Esophagus mucosa (tissue), 1 donor: ENCODE measurements around the gene GALNTL6. TPM values are rescaled to one million over a fixed set of nuclear protein-coding genes. Genes with fewer than 3 reads are reported as not detected.

ENCODE experiments used
- ATAC-seq: fragments of 200-7000 bp; cut with Tn5 transposase; one replicate; pipeline ENCODE4 v1.9.1; 2020
- total RNA-seq: library from RNA; stranded (reverse); gene quantifications from one replicate; pipeline ENCODE4 v1.2.4, GENCODE V29; 2023
- donor health status: DM: yes; HTN: yes; CAD: no.

The GALNTL6 gene
- total RNA-seq, 1 donor from 2014 or later, result not detected

GRCh38 chr4:172596206-172596605 is 783.0 kb downstream of the GALNTL6 start:
- ATAC-seq, result no peak

DNA sequence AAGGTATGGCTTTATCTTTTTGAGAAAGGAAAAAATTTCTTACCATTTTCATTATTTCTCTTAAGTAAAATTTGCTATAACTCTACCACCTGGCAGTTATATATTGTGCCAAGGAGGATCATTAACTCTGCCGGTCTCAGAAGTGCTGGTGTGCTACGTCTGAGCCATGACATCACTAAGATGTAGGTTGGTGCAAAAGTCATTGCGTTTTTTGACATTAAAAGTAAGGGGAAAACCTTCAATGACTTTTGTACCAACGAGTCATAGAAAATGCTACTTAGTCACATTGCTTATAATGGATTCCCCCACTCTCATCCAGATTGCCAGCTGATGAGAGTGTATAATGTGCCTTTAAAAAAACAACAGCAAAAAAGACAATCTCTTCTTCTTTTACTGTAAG is 786.4 kb downstream of the GALNTL6 start:
- no peak for ATAC-seq

GRCh38 chr4:172601195-172601594 is 788.0 kb downstream of the GALNTL6 start:
- no peak for ATAC-seq

GRCh38 chr4:172619218-172619617 is 806.0 kb downstream of the GALNTL6 start:
- no peak for ATAC-seq

DNA sequence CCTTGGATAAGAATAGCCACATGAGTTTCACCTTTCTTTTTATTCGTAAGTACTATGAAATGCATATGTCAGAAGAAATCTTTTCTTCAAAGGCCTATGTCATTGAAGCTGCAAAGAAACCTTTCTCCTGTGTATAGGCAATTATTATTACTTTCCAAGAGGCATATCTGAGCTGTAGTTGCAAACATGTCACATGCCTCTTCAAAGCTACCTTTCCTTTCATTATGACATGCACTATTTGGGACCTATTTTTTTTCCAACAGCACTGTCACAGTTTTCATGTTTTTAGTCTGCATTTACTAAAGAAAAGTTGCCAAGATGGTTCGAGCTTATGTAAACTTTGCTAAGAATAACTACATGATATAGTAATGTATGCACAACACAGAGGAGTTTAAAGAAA is 806.6 kb downstream of the GALNTL6 start:
- ATAC-seq, result no peak

- ATAC-seq, result no peak
These were observed 815.1 kb downstream of the GALNTL6 start for GRCh38 chr4:172628263-172628662.

- no peak for ATAC-seq
These were observed 817.1 kb downstream of the GALNTL6 start for GRCh38 chr4:172630280-172630679.

DNA sequence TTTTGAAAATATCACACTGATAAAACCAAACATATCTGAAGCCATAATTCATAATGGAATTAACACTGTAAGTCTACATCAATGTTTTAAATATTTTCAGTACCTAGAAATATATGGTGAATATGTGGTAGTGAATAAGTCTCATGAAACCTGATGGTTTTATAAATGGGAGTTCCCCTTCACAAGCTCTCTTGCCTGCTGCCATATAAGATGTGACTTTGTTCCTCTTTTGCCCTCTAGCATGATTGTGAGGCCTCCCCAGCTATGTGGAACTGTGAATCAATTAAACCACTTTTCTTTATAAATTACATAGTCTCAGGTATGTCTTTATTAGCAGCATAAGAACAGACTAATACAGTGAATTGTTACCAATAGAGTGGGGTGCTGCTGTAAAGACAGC is 818.6 kb downstream of the GALNTL6 start:
- no peak for ATAC-seq

DNA sequence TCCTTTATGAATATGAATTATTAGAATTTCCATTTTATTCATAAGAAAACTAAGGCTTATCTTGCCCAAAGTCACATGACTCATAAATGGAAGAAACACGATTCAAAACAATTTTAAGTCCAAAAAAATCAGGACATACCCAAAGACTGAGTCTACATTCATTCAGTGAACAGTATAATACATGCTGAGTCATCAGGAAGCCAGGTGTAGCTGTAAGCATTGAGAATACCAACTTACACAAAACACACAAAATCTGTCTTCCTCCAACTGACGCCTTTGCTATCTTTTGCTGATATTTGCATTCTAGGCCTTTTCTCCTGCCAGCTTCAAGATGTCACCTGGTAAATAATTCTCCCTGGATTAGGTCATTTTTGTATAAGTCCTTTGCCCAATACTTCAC is 835.3 kb downstream of the GALNTL6 start:
- no peak for ATAC-seq

- ATAC-seq, result no peak
These were observed 835.9 kb downstream of the GALNTL6 start for GRCh38 chr4:172649143-172649542.

GRCh38 chr4:172650758-172651530 is 837.7 kb downstream of the GALNTL6 start:
- ATAC-seq, result no peak

GRCh38 chr4:172651961-172652360 is 838.8 kb downstream of the GALNTL6 start:
- no peak for ATAC-seq

DNA sequence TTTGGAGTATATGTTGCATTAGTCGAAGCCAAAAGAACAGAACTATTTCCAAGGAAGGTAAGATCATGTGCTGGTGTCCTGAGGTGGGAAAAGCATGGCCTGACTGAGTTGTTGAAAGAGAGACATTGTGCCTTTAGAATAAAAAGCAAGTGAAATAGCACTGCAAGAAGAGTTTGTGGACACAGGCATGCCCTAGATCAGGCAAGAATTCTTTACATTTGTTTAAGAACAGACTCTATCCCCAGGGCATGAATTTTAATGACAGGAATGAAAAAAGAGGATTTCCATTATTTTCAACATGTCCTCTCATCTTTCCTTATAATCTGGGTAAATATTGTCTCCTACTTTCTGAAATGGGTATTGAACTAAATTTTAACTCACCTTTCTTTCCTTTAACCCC is 839.2 kb downstream of the GALNTL6 start:
- ATAC-seq, result no peak

- no peak for ATAC-seq
These were observed 840.5 kb downstream of the GALNTL6 start for GRCh38 chr4:172653676-172654075.

DNA sequence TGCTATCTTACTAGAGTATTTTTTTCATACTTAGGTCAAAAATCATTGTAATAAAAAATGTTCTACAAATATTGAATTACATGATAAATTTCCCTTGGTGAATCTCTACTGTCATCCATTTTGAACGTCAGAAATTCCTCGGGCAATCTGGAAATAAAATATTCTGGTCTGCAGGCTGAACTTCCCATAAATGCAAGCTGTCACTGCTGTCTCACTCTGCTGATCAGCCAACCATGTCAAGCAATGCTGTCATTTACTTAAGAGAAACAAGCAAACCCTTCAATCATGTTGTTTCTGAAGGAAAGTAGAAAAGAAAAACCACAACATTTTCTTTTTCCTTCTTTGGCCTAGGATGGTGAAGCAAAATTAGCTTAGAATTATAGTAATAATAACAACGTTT is 841.3 kb downstream of the GALNTL6 start:
- ATAC-seq, result no peak

DNA sequence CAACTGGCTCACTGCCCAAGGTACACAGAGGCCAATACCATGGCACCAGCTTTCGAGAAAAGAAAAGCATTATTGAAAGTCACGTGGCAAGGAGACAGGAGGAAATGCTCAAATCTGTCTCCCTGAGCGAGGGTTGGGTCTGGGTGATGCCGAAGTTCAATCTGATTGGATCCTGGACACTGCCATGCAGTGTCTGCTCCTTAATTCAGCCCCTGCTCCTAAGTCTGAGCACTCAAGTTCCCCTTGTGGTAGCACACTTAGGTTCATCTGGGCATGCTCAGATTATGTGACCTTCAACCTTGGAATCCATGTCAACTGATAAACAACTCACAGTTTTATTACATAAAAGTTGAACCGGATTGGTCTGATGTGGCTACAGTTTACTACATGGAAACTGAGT is 842.9 kb downstream of the GALNTL6 start:
- ATAC-seq, result no peak

- no peak for ATAC-seq
These were observed 843.9 kb downstream of the GALNTL6 start for GRCh38 chr4:172657081-172657480.

GRCh38 chr4:172660251-172660650 is 847.0 kb downstream of the GALNTL6 start:
- ATAC-seq, result no peak

DNA sequence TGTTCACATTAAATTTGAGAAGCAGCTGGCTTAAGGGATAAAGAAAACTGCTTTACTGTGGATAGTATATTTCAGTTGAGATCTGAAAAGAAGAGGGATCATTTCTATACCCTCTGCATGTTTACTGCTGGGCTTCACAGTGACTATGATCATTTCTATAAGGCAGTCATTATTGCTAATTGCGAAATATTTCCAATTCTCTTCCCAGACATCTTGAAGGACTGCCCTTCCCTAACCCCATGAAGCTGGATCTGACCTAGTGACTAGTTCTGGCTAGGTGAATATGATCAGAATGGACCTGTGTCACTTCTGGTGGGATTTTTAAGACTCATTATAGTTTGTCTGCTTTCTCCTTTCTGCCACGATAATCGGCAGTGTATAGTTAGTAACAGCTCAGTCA is 848.9 kb downstream of the GALNTL6 start:
- no peak for ATAC-seq

- ATAC-seq, result no peak
These were observed 853.6 kb downstream of the GALNTL6 start for GRCh38 chr4:172666711-172667368.

DNA sequence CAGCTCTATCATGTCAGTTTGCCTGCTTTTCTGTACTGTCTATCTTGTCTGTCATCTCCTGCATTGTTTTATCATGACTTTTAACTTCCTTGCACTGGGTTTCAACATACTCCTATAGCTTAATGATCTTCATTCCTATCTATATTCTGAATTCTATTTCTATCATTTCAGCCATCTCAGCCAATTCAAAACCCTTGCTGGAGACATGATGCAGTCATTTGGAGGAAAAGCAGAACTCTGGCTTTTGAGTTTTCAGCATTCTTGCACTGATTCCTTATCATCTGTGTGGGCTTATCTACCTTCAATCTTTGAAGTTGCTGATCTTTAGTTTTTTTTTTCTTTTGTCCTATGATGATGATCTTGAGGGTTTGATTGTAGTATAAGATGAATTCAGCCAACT is 861.6 kb downstream of the GALNTL6 start:
- no peak for ATAC-seq

- ATAC-seq, result no peak
These were observed 862.0 kb downstream of the GALNTL6 start for GRCh38 chr4:172675232-172675631.

DNA sequence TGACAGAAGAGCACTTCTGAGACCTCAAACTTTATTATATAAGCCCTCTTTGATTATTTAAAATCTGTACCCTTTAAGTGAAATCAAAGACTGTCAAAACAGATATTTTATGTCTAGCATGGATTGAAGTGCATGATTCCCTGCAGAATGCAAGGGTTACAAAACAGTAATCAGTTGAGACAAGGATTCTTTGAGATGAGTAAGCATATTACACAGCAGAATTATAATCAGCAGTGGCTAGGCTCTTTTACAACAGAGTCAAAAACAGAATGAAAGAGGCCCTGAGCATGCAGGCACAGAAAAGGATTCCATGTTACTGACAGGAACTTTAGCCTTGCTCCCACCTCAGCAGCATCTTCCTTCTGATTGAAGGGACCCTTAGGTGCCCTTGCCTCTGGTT is 867.5 kb downstream of the GALNTL6 start:
- ATAC-seq, result no peak

DNA sequence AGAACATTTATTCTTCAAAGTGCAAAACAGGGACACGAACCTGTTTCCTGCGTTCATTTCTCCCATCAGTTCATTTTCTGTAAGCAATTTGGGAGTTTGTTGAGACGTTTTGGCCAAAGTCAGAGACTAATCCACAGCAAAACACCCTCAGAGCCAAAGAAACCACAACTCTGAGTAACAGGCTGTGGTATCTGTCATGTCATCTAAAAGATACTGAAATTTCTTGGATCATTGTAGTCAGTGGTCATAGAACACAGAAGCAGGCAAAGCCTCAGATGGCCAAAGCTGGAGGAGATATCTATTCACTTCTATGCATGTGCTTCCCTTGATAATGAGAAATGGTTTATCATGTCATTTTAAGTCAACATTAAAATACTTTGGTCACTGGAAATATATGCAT is 869.8 kb downstream of the GALNTL6 start:
- ATAC-seq, result no peak
